Progenitor cell of endocrine pancreas (in vitro differentiated cells): ENCODE results near the gene LRRC31. TPM values are rescaled to one million over a fixed set of nuclear protein-coding genes. Genes with fewer than 3 reads are reported as not detected.

ENCODE experiments used
- DNase-seq: peaks from one replicate; pipeline ENCODE4 v3.0.0; 2021; ENCODE audit warnings: low spot score; ENCODE audit not compliant: unreplicated experiment
- H3K27ac Mint-ChIP-seq: 2 replicates; pipeline ENCODE4 v1.8.0; 2021; ENCODE audit warnings: mild to moderate bottlenecking, moderate library complexity, mixed read lengths
- H3K27me3 Mint-ChIP-seq: 2 replicates; pipeline ENCODE4 v1.8.0; 2021; ENCODE audit warnings: mixed read lengths
- H3K36me3 Mint-ChIP-seq: 2 replicates; pipeline ENCODE4 v1.8.0; 2022; ENCODE audit warnings: mixed read lengths; ENCODE audit not compliant: insufficient read depth
- H3K4me1 Mint-ChIP-seq: 2 replicates; pipeline ENCODE4 v1.8.0; 2021; ENCODE audit warnings: low read depth, mixed read lengths
- H3K4me3 Mint-ChIP-seq: 2 replicates; pipeline ENCODE4 v1.8.0; 2021; ENCODE audit warnings: low read depth, mild to moderate bottlenecking, moderate library complexity, mixed read lengths
- H3K9me3 Mint-ChIP-seq: 2 replicates; pipeline ENCODE4 v1.8.0; 2021; ENCODE audit warnings: low read depth, mixed read lengths
- CTCF ChIP-seq: fragments of 200-600 bp; sonication (generic); IDR thresholded peaks from one replicate; pipeline ENCODE4 v1.5.0; 2021; ENCODE audit warnings: antibody characterized with exemption, mild to moderate bottlenecking; ENCODE audit not compliant: unreplicated experiment
- total RNA-seq: library from RNA; stranded (reverse); gene quantifications from 2 replicates; pipeline ENCODE4 v1.2.1, GENCODE V29; 2021

The LRRC31 gene
- total RNA-seq, 1 donor from 2014 or later, result 0.67 TPM

DNA sequence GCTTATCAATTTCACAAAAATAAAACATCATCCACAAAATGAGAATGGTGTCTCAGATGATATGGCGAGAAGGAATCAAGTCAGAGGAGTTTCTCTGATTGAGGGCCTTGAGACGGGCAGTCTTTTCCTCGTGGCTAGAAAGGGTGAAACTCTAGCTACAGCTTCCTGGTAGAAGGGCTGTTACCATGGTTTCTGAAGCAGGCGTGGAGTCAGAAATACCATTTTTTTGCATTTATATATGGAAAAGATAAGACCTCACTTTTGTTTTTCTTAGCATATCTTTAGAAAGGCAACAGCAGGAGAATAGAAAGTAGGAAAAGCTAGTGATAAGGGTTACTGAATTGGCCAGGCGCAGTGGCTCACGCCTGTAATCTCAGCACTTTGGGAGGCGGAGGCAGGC is 24.4 kb upstream of the LRRC31 start:
- no peak overlapping the region for H3K4me3 Mint-ChIP-seq
- no peak for DNase-seq
- H3K27me3 Mint-ChIP-seq, result no peaks in the 10 kb centered on the region
- H3K36me3 Mint-ChIP-seq, result no peaks in the 10 kb centered on the region
- H3K9me3 Mint-ChIP-seq, result no peaks in the 10 kb centered on the region
- no peak for TF ChIP-seq CTCF
- no peak overlapping the region for H3K27ac Mint-ChIP-seq
- no peaks in the 10 kb centered on the region for H3K4me1 Mint-ChIP-seq

DNA sequence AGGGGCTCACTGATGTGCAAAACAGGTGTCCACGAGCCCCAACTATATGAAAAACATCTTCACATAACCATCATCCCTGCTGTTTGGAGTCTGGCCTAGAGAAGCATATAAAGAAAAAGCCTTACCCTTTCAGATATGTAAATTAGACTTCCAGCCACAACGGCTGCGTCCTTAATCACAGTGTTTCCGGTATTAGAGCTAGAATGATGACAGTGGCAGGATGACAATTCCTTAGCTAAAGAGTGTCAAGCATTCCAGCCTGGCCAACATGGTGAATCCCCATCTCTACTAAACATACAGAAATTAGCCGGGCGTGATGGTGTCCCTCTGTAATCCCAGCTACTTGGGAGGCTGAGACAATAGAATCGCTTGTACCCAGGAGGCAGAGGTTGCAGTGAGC is 22.2 kb upstream of the LRRC31 start:
- H3K27ac Mint-ChIP-seq, result no peak overlapping the region
- H3K9me3 Mint-ChIP-seq, result no peaks in the 10 kb centered on the region
- DNase-seq, result no peak
- no peaks in the 10 kb centered on the region for H3K36me3 Mint-ChIP-seq
- TF ChIP-seq CTCF, result no peak
- no peak overlapping the region for H3K4me3 Mint-ChIP-seq
- no peaks in the 10 kb centered on the region for H3K27me3 Mint-ChIP-seq
- H3K4me1 Mint-ChIP-seq, result no peaks in the 10 kb centered on the region

DNA sequence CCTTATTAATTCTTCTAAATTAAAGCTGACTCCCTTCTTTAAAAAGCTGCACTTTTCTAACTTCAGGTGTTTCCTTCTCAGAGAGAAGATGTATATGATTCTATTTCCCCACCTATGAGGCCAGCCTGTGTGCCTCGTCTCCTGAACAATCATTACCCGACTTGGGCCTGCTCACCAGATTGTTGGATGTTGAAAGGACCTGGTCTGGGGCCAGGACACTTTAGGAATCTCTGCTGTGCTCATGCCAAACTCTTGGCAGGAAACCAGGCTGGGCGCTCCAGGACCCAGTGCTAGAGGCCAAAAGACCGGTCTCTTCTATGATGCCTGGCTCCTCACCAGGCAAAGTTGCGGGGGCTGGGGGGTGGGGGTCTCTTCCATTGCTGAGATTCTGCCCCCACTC is 16.9 kb upstream of the LRRC31 start:
- Mint-ChIP-seq H3K4me3 (no peak overlapping the region), H3K27me3 (no peaks in the 10 kb centered on the region), H3K27ac (no peak overlapping the region), H3K36me3 (no peaks in the 10 kb centered on the region), H3K4me1 (no peaks in the 10 kb centered on the region), H3K9me3 (no peaks in the 10 kb centered on the region)
- no peak for DNase-seq
- TF ChIP-seq CTCF, result no peak

GRCh38 chr3:169880576-169881250 is 11.0 kb upstream of the LRRC31 start:
- peaks cover under 1% of the 10 kb centered on the region for H3K9me3 Mint-ChIP-seq

GRCh38 chr3:169879845-169880575 is 10.3 kb upstream of the LRRC31 start:
- Mint-ChIP-seq H3K9me3 (peaks cover 4% of the 10 kb centered on the region), H3K27me3 (no peaks in the 10 kb centered on the region), H3K4me1 (no peaks in the 10 kb centered on the region), H3K4me3 (no peak overlapping the region), H3K27ac (no peak overlapping the region), H3K36me3 (no peaks in the 10 kb centered on the region)
- DNase-seq, result no peak
- TF ChIP-seq CTCF, result no peak

More at GRCh38 chr3:169880576-169881250, 11.0 kb upstream of the LRRC31 start:
- Mint-ChIP-seq H3K36me3 (no peaks in the 10 kb centered on the region), H3K27ac (no peak overlapping the region), H3K4me3 (no peak overlapping the region), H3K4me1 (no peaks in the 10 kb centered on the region), H3K27me3 (no peaks in the 10 kb centered on the region)
- no peak for TF ChIP-seq CTCF
- no peak for DNase-seq
